Measurements from ENCODE around the gene DPP6.

Gene DPP6

GRCh38 chr7:154872811-154873499 is 820.8 kb downstream of the DPP6 start:
- no peak overlapping the region for H3K4me3 ChIP-seq (IDR thresholded peaks at IDR 0.05; ENCODE audit: insufficient read depth, low read depth, low read length)
- TF ChIP-seq, protein P1, sequence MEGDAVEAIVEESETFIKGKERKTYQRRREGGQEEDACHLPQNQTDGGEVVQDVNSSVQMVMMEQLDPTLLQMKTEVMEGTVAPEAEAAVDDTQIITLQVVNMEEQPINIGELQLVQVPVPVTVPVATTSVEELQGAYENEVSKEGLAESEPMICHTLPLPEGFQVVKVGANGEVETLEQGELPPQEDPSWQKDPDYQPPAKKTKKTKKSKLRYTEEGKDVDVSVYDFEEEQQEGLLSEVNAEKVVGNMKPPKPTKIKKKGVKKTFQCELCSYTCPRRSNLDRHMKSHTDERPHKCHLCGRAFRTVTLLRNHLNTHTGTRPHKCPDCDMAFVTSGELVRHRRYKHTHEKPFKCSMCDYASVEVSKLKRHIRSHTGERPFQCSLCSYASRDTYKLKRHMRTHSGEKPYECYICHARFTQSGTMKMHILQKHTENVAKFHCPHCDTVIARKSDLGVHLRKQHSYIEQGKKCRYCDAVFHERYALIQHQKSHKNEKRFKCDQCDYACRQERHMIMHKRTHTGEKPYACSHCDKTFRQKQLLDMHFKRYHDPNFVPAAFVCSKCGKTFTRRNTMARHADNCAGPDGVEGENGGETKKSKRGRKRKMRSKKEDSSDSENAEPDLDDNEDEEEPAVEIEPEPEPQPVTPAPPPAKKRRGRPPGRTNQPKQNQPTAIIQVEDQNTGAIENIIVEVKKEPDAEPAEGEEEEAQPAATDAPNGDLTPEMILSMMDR (conservative IDR thresholded peaks at IDR 0.05; ENCODE audit: low read depth, low read length), result no peak
- no peaks in the 10 kb centered on the region for H3K4me1 ChIP-seq (ENCODE audit: low read depth, poor library complexity, severe bottlenecking)
- peaks cover 10% of the 10 kb centered on the region; the same call in 1 of the 2 replicates for H3K27me3 ChIP-seq (ENCODE audit: insufficient read depth, low read depth)
- H4K20me1 ChIP-seq (ENCODE audit: insufficient read depth), result no peaks in the 10 kb centered on the region
- no peak overlapping the region for H3K9ac ChIP-seq
- no peaks in the 10 kb centered on the region for H3K79me2 ChIP-seq (ENCODE audit: insufficient read depth, low read depth)
- no peaks in the 10 kb centered on the region for H3K36me3 ChIP-seq (ENCODE audit: insufficient read depth)
- H3K4me2 ChIP-seq, result no peak overlapping the region
- no peak overlapping the region for H3K27ac ChIP-seq
- no peak overlapping the region for H2AFZ ChIP-seq (ENCODE audit: low read depth)

GRCh38 chr7:154873500-154874121 is 821.4 kb downstream of the DPP6 start:
- Histone ChIP-seq H2AFZ (ENCODE audit: low read depth) (no peak overlapping the region), H3K4me1 (ENCODE audit: low read depth, poor library complexity, severe bottlenecking) (no peaks in the 10 kb centered on the region), H3K36me3 (ENCODE audit: insufficient read depth) (no peaks in the 10 kb centered on the region), H3K4me3 (IDR thresholded peaks at IDR 0.05; ENCODE audit: insufficient read depth, low read depth, low read length) (no peak overlapping the region), H4K20me1 (ENCODE audit: insufficient read depth) (no peaks in the 10 kb centered on the region), H3K27me3 (ENCODE audit: insufficient read depth, low read depth) (peaks cover 10% of the 10 kb centered on the region; the same call in 1 of the 2 replicates), H3K4me2 (no peak overlapping the region), H3K79me2 (ENCODE audit: insufficient read depth, low read depth) (no peaks in the 10 kb centered on the region), H3K27ac (no peak overlapping the region), H3K9ac (no peak overlapping the region)
- TF ChIP-seq, protein P1 (conservative IDR thresholded peaks at IDR 0.05; ENCODE audit: low read depth, low read length), result no peak

DNA sequence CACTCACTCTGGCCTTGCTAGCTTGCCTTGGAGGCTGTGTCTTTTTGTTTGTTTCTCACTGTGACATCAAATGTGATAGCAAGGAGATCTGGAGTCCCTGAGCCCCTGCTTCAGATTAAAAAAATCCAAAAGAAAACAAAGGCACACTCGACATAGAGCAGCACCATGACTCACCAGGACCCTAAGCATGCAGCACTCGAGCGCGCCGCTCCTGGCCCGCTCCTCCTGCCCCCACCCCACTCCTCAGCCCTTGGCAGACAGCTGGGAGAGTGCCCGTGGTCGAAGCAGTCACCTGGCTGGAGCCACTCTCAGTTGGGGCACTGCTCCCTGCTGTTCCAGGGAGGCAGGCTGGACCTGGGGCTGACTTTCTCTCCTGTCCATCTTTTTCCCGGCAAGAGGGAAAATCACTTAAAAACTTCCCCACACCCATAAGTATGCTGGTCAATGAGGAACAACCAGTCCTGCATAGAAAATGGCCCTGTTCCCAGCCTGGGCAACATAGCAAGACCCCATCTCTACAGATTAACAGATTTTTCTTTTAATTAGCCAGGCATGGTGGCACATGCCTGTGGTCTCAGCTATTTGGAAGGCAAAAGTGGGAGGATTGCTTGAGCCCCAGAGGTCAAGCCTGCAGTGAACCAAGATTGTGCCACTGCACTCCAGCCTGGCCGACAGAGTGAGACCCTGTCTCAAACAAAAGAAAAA is 822.4 kb downstream of the DPP6 start:
- no peaks in the 10 kb centered on the region for H3K79me2 ChIP-seq (ENCODE audit: insufficient read depth, low read depth)
- no peaks in the 10 kb centered on the region for H3K4me1 ChIP-seq (ENCODE audit: low read depth, poor library complexity, severe bottlenecking)
- no peak overlapping the region for H3K4me3 ChIP-seq (IDR thresholded peaks at IDR 0.05; ENCODE audit: insufficient read depth, low read depth, low read length)
- peaks cover 10% of the 10 kb centered on the region; the same call in 1 of the 2 replicates for H3K27me3 ChIP-seq (ENCODE audit: insufficient read depth, low read depth)
- no peak overlapping the region for H3K4me2 ChIP-seq
- no peak overlapping the region for H3K27ac ChIP-seq
- no peak overlapping the region for H3K9ac ChIP-seq
- H4K20me1 ChIP-seq (ENCODE audit: insufficient read depth), result no peaks in the 10 kb centered on the region
- TF ChIP-seq, protein P1 (conservative IDR thresholded peaks at IDR 0.05; ENCODE audit: low read depth, low read length), result no peak
- H3K36me3 ChIP-seq (ENCODE audit: insufficient read depth), result no peaks in the 10 kb centered on the region
- H2AFZ ChIP-seq (ENCODE audit: low read depth), result no peak overlapping the region

DNA sequence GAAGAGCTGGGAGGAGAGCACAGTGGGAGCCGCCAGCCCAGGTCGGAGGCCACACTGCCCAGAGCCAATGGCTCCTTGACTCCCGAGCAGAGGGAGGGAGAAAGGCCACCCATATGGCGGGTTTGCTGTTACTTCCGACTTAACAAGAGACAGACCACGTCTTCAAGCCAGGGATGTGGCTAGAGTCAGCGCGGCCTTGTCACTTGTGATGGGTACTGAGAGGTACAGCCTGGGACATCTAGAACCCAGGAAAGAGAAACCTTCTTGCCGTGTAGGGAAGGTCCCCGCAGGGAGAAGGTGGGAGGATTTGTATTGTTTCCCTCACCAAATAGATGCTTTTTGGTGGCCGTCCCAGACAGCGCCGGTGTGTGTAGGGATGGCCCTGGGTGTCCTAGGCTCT is 823.1 kb downstream of the DPP6 start:
- no peaks in the 10 kb centered on the region for H3K36me3 ChIP-seq (ENCODE audit: insufficient read depth)
- peaks cover 10% of the 10 kb centered on the region; the same call in 1 of the 2 replicates for H3K27me3 ChIP-seq (ENCODE audit: insufficient read depth, low read depth)
- no peak overlapping the region for H3K4me2 ChIP-seq
- no peak overlapping the region for H3K9ac ChIP-seq
- no peak overlapping the region for H2AFZ ChIP-seq (ENCODE audit: low read depth)
- TF ChIP-seq, protein P1 (conservative IDR thresholded peaks at IDR 0.05; ENCODE audit: low read depth, low read length), result no peak
- H3K27ac ChIP-seq, result no peak overlapping the region
- no peaks in the 10 kb centered on the region for H3K4me1 ChIP-seq (ENCODE audit: low read depth, poor library complexity, severe bottlenecking)
- H4K20me1 ChIP-seq (ENCODE audit: insufficient read depth), result no peaks in the 10 kb centered on the region
- H3K79me2 ChIP-seq (ENCODE audit: insufficient read depth, low read depth), result no peaks in the 10 kb centered on the region
- no peak overlapping the region for H3K4me3 ChIP-seq (IDR thresholded peaks at IDR 0.05; ENCODE audit: insufficient read depth, low read depth, low read length)
